ENCODE results near the gene AK2.
A peak's percentile ranks its signal among the peaks of the same experiment; 100 is the strongest.

Gene AK2

DNA sequence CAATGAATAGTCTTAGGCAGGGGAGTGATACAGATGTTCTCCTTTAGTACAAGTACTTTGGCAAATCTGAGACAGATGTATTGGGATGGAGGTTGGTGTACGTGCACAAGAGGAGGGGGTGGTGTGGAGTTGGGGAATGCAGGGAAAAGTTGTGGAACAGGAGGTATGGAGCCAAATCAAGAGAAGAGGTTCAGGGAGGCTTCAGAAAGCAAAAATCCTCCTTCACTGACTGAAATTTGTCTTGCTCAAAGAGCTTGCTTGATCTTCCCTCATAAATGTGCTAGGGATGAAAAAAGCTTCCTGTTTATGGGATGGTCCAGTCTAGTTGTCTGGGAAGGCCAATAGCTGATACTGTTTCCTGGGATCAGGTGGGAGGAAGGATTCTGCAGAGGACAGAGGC is 77.9 kb downstream of the AK2 start:
- no peaks in the 10 kb centered on the region for H3K36me3 ChIP-seq (ENCODE audit: control insufficient read depth in 2 of 2, insufficient read depth in 1 of 2, low read length in 2 of 2)
- CTCF ChIA-PET: interaction anchor here (0.6 to 1.2 kb wide), 4 partner anchors 25 to 165 kb away, joined by 3 to 4 read pairs (median 4); no protein-coding TSS in a partner anchor
- H3K9me3 ChIP-seq (ENCODE audit: control insufficient read depth, insufficient read depth, low read depth, low read length): no peaks in the 10 kb centered on the region
- H3K4me3 ChIP-seq (ENCODE audit: low read depth, low read length): no peak overlapping the region
- H3K4me1 ChIP-seq (ENCODE audit: control insufficient read depth, insufficient read depth, low read length): peaks cover 10% of the 10 kb centered on the region
- POLR2A ChIA-PET: interaction anchor here (0.6 kb wide), 1 partner anchor 40 kb away, joined by 4 read pairs; no protein-coding TSS in a partner anchor
- TF ChIP-seq ZNF48 (tag by site-specific recombination; IDR thresholded peaks at IDR 0.05): no peak
- TF ChIP-seq, protein P1, sequence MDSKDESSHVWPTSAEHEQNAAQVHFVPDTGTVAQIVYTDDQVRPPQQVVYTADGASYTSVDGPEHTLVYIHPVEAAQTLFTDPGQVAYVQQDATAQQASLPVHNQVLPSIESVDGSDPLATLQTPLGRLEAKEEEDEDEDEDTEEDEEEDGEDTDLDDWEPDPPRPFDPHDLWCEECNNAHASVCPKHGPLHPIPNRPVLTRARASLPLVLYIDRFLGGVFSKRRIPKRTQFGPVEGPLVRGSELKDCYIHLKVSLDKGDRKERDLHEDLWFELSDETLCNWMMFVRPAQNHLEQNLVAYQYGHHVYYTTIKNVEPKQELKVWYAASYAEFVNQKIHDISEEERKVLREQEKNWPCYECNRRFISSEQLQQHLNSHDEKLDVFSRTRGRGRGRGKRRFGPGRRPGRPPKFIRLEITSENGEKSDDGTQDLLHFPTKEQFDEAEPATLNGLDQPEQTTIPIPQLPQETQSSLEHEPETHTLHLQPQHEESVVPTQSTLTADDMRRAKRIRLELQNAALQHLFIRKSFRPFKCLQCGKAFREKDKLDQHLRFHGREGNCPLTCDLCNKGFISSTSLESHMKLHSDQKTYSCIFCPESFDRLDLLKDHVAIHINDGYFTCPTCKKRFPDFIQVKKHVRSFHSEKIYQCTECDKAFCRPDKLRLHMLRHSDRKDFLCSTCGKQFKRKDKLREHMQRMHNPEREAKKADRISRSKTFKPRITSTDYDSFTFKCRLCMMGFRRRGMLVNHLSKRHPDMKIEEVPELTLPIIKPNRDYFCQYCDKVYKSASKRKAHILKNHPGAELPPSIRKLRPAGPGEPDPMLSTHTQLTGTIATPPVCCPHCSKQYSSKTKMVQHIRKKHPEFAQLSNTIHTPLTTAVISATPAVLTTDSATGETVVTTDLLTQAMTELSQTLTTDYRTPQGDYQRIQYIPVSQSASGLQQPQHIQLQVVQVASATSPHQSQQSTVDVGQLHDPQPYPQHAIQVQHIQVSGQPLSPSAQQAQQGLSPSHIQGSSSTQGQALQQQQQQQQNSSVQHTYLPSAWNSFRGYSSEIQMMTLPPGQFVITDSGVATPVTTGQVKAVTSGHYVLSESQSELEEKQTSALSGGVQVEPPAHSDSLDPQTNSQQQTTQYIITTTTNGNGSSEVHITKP (tag by site-specific recombination; IDR thresholded peaks at IDR 0.05): peak; percentile 91
- no peak overlapping the region for H3K27ac ChIP-seq (ENCODE audit: extremely low read depth, low read depth, low read length)

Measured in HEK293 (cell line).